Cardiac ventricle fibroblast (primary cell): ENCODE measurements around the gene GPR65. TPM values are rescaled to one million over a fixed set of nuclear protein-coding genes. Genes with fewer than 3 reads are reported as not detected.

Experiments
- total RNA-seq: library from RNA; depleted of rRNA; stranded (reverse); fragments of >200 nt; gene quantifications from 2 replicates; pipeline ENCODE4 v1.2.3, GENCODE V29; 2015

The GPR65 gene, protein sequence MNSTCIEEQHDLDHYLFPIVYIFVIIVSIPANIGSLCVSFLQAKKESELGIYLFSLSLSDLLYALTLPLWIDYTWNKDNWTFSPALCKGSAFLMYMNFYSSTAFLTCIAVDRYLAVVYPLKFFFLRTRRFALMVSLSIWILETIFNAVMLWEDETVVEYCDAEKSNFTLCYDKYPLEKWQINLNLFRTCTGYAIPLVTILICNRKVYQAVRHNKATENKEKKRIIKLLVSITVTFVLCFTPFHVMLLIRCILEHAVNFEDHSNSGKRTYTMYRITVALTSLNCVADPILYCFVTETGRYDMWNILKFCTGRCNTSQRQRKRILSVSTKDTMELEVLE
- 0.06 and 0.10 TPM in 2 replicates for total RNA-seq

DNA sequence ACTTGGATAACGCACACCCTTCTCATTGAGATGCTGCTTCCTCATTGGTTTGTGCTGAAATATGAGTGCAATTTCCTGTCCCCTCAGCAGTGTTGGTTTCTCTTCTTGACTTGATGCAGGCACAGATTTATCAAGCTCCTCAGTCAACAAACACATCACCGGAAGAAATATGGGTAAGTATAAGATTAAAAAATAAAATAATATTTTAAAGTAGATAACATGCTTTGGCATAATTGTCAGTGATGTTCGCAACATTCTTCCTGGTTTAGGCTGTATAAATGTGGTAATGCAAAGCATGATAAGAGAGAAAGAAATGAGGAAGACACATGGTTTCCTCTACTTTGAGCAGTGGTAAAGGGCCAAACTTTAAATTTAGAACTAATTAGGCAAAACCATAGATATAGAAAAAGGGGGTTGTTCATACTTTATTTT lies at the start of gene GPR65:
TSS of gene GPR65 (plus strand) at position 86 of the 432 bp plus-strand sequence. CDS start 5,713 bp downstream, outside the sequence.

DNA sequence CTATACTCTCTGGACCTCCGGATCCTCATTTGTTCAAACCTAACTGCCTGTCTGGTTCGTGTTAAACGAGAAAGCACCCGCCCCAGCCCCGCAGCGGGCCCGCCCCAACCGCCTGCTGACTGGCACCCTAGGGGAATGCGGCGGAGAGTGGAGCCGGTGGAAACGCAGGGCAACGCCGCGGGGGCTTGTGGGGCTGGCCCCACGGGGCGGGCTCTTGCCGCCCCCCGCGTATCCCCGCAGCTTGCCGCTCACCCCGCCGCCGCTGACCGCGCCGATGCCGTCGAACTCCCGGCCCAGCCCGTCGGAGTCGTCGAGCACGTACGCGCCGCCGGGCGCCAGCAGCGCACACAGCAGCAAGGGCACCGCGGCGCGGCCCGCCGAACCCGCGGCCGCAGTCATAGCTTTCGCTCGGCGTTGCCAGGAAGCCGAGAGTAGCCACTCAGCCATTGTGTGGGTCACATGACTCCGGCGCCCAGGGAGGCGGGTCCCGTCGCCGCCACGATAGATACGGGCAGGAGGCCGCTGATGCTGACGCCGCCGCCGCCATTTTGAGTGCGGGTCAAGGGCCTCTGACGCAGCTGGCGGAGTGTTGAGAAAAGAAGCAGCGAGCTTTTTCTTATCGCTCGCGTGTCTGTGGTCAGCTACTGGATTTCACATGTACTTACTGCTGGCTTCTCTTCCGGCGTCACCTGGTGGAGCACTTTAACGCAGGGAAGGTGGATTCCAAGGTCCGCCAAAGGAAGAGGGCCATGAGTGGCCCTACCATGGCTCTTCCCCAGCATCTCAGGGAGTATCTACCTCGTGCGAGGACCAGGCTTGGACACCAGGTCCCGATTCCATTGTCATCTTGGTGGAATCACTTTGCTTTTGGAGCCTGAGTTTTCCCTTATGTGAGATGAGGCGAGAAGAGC lies 12.0 kb upstream of the GPR65 start, which contains the start of gene GALC:
TSS of gene GALC (minus strand) at position 465 of the 911 bp plus-strand sequence. CDS start at position 447, 18 bp downstream.

Other genes with a start within 250 kb of the GPR65 start
- 14.4 and 21.3 TPM in 2 replicates for gene GALC, start 12.0 kb upstream of the GPR65 start, total RNA-seq